NB4 (cell line): ENCODE measurements around the gene ORAI3.

Experiments
- CTCF ChIP-seq: IDR thresholded peaks from one replicate; pipeline ENCODE4 v1.5.1; 2012; ENCODE audit warnings: low read depth, low read length
- MAX ChIP-seq: IDR thresholded peaks from 2 replicates; pipeline ENCODE4 v1.6.1; 2011; ENCODE audit warnings: low read depth, low read length
- MYC ChIP-seq: IDR thresholded peaks from 2 replicates; pipeline ENCODE4 v1.6.1; 2011; ENCODE audit warnings: low read depth, low read length
- POLR2A ChIP-seq: IDR thresholded peaks from 2 replicates; pipeline ENCODE4 v1.6.1; 2011; ENCODE audit warnings: mild to moderate bottlenecking; ENCODE audit not compliant: insufficient read length; ENCODE audit errors: extremely low read depth

GRCh38 chr16:30912794-30913412 is 36.0 kb upstream of the ORAI3 start:
- TF ChIP-seq CTCF = no peak
- no peak for TF ChIP-seq POLR2A
- no peak for TF ChIP-seq MAX
- no peak for TF ChIP-seq MYC
